Mucosa of rectum (tissue), 2 donors: ENCODE data around the gene ARID1B.
A peak's percentile ranks its signal among the peaks of the same experiment; 100 is the strongest.

ENCODE experiments used
- H3K27ac ChIP-seq, 2 donors: one replicate each; pipeline ENCODE4 v1.7.0; 2013; ENCODE audit warnings: inconsistent platforms in 2 of 2, low read depth in 2 of 2, low read length in 2 of 2
- H3K27me3 ChIP-seq, 2 donors: one replicate each; pipeline ENCODE4 v1.7.0; 2013; ENCODE audit warnings: low read length in 2 of 2; ENCODE audit not compliant: control insufficient read depth in 2 of 2, insufficient read depth in 2 of 2
- H3K36me3 ChIP-seq, 2 donors: one replicate each; pipeline ENCODE4 v1.7.0; 2013; ENCODE audit warnings: low read length in 2 of 2; ENCODE audit not compliant: control insufficient read depth in 2 of 2, insufficient read depth in 2 of 2
- H3K4me1 ChIP-seq, 2 donors: one replicate each; pipeline ENCODE4 v1.7.0; 2013; ENCODE audit warnings: low read length in 2 of 2, mild to moderate bottlenecking in 1 of 2; ENCODE audit not compliant: control insufficient read depth in 2 of 2, insufficient read depth in 2 of 2
- H3K4me3 ChIP-seq, 2 donors: one replicate each; pipeline ENCODE4 v1.7.0; 2013; ENCODE audit warnings: low read length in 2 of 2
- H3K9ac ChIP-seq, 2 donors: one replicate each; pipeline ENCODE4 v1.7.0; 2013; ENCODE audit warnings: low read length in 2 of 2, low read depth in 1 of 2, mild to moderate bottlenecking in 1 of 2
- H3K9me3 ChIP-seq, 2 donors: one replicate each; pipeline ENCODE4 v1.7.0; 2013; ENCODE audit warnings: low read length in 2 of 2; ENCODE audit not compliant: control insufficient read depth in 2 of 2
- donor health status: healthy.
- donor health status: Normal muscosa, but diverticular disease.

ARID1B gene

DNA sequence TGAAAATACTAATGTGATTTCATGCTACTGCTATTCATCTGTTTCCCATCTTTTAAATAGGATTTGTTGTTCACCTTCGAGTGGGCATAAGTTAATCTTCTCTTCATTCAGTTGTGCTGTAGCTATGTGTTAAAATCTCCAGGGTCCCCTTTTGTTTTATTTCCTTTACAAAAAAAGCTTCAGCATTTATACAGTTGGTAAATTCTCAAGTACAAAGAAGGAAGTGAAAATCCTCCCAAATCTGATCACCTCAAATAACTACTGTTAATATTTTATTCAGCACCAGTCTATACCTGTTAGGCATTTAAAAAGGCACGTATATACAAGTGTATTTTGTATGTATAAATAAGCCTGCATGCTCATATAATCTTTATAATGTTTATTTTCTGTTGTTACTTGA lies 294.9 kb downstream of the ARID1B start:
- no peaks in the 10 kb centered on the region for H3K27me3 ChIP-seq
- no peak overlapping the region for H3K9ac ChIP-seq
- no peaks in the 10 kb centered on the region for H3K9me3 ChIP-seq
- peaks cover 5% of the 10 kb centered on the region in 2 donors for H3K36me3 ChIP-seq
- H3K4me1 ChIP-seq, result peaks cover 0 to 2% of the 10 kb centered on the region in 2 donors
- no peak overlapping the region for H3K27ac ChIP-seq
- no peak overlapping the region for H3K4me3 ChIP-seq

GRCh38 chr6:157073596-157073995 lies 296.4 kb downstream of the ARID1B start:
- Histone ChIP-seq H3K9ac (no peak overlapping the region), H3K4me3 (no peak overlapping the region), H3K9me3 (no peaks in the 10 kb centered on the region), H3K27ac (no peak overlapping the region), H3K36me3 (peaks cover 5% of the 10 kb centered on the region in 2 donors), H3K4me1 (peaks cover 0 to under 1% of the 10 kb centered on the region in 2 donors), H3K27me3 (no peaks in the 10 kb centered on the region)

- Histone ChIP-seq H3K4me3 (no peak overlapping the region), H3K9me3 (no peaks in the 10 kb centered on the region), H3K4me1 (no peaks in the 10 kb centered on the region), H3K36me3 (peaks cover 5% of the 10 kb centered on the region in 2 donors), H3K9ac (no peak overlapping the region), H3K27ac (no peak overlapping the region), H3K27me3 (no peaks in the 10 kb centered on the region)
Observed at GRCh38 chr6:157074969-157075368, 297.8 kb downstream of the ARID1B start.

DNA sequence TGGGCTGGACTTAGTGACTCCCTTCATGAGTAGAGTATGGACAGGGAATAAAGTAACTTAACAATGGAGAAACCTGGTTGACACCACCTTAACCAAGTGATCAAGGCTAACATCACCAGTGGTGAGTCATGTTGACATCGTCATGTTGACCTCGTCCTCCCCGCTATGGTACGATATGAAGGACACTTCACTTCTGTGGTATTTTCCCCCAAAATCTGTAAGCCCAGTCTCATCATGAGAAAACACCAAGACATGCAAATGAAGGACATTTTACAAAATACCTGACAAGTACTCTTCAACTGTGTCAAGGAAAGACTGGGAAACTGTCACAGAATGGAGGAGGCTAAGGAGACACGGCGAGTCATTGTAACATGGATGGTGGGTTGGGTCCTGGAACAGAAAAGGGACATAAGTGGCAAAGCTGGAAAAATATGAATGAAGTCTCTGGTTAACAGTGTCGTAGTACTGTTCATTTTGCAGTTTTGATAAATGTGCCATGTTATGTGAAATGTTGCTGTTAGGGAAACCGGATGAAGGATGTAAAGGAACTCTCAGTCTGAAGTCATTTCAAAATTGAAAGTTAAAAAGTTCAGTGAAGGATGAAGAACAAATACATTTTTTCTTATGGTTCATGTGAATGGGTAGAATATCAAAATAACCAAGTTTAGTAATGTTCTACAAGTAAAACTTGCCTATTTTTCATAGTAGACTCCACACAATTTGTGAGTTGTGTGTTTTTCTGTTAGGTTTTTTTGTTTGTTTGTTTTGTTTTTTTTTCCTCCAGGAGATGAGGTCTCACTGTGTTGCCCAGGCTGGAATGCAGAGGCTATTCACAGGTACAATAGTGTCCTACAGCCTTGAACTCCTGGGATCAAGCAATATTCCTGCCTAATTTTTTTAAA lies 298.6 kb downstream of the ARID1B start:
- Histone ChIP-seq H3K27ac (no peak overlapping the region), H3K36me3 (peaks cover 5% of the 10 kb centered on the region in 2 donors), H3K27me3 (no peaks in the 10 kb centered on the region), H3K4me3 (peak overlapping the region in 1 of 2 donors; percentile 45), H3K9ac (no peak overlapping the region), H3K4me1 (no peaks in the 10 kb centered on the region), H3K9me3 (no peaks in the 10 kb centered on the region)

DNA sequence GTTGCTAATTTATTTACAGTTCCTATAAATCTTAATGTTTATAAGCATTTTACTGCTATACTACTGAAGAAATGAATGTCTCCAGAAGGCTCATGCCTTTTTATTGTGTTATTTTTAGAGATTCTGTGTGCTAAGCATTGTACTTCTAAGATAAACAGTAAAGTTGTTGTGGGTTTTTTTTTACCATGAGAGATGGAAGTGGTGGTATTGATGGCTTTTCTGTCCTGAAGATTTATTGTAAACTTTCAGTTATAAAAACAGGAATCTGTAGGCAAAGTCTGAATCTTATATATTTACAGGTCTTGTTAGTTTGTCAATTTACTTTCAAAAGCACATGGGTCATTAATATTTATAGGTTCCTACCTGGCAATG lies 299.3 kb downstream of the ARID1B start:
- Histone ChIP-seq H3K9me3 (no peaks in the 10 kb centered on the region), H3K27ac (no peak overlapping the region), H3K9ac (no peak overlapping the region), H3K27me3 (no peaks in the 10 kb centered on the region), H3K4me1 (peaks cover 0 to 2% of the 10 kb centered on the region in 2 donors), H3K4me3 (no peak overlapping the region), H3K36me3 (peaks cover 5% of the 10 kb centered on the region in 2 donors)

- Histone ChIP-seq H3K4me1 (peaks cover 0 to 2% of the 10 kb centered on the region in 2 donors), H3K36me3 (peaks cover 5% of the 10 kb centered on the region in 2 donors), H3K27me3 (no peaks in the 10 kb centered on the region), H3K4me3 (no peak overlapping the region), H3K9me3 (no peaks in the 10 kb centered on the region), H3K9ac (no peak overlapping the region), H3K27ac (no peak overlapping the region)
Observed at GRCh38 chr6:157077251-157077650, 300.1 kb downstream of the ARID1B start.

GRCh38 chr6:157078326-157078725 lies 301.1 kb downstream of the ARID1B start:
- peaks cover 0 to 2% of the 10 kb centered on the region in 2 donors for H3K4me1 ChIP-seq
- no peak overlapping the region for H3K27ac ChIP-seq
- no peak overlapping the region for H3K4me3 ChIP-seq
- H3K9me3 ChIP-seq, result no peaks in the 10 kb centered on the region
- H3K36me3 ChIP-seq, result peaks cover 4 to 5% of the 10 kb centered on the region in 2 donors
- H3K27me3 ChIP-seq, result no peaks in the 10 kb centered on the region
- no peak overlapping the region for H3K9ac ChIP-seq

GRCh38 chr6:157079277-157079676 lies 302.1 kb downstream of the ARID1B start:
- Histone ChIP-seq H3K27me3 (no peaks in the 10 kb centered on the region), H3K9me3 (no peaks in the 10 kb centered on the region), H3K36me3 (no peaks in the 10 kb centered on the region), H3K27ac (no peak overlapping the region), H3K4me3 (no peak overlapping the region), H3K4me1 (peaks cover 0 to 2% of the 10 kb centered on the region in 2 donors), H3K9ac (no peak overlapping the region)

GRCh38 chr6:157079771-157080170 lies 302.6 kb downstream of the ARID1B start:
- Histone ChIP-seq H3K4me3 (no peak overlapping the region), H3K27me3 (no peaks in the 10 kb centered on the region), H3K36me3 (peaks cover 0 to 3% of the 10 kb centered on the region in 2 donors)

DNA sequence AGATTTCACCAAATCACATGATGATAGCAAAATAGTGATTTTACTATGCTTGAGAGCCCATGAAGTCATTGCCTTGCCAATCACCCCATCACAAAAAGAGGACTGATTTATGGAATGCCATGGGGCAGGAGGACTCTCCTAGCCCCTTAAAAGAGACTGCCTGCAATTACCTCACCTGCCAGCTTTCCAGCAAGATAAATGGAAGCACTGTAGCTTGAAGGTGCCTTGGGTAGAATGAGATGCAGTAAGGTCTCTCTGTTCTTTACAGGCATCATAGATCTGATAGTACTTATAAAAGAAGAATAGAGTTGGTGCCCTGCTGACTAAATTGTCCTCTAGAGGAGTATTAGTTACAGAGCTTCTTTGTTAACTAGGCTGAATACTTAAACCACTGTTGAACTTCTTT lies 303.8 kb downstream of the ARID1B start:
- peaks cover 3 to 6% of the 10 kb centered on the region in 2 donors for H3K36me3 ChIP-seq
- peaks cover 0 to 2% of the 10 kb centered on the region in 2 donors for H3K4me1 ChIP-seq
- H3K9me3 ChIP-seq, result no peaks in the 10 kb centered on the region
- no peak overlapping the region for H3K4me3 ChIP-seq
- no peak overlapping the region for H3K9ac ChIP-seq
- no peak overlapping the region for H3K27ac ChIP-seq
- H3K27me3 ChIP-seq, result no peaks in the 10 kb centered on the region

More at GRCh38 chr6:157079771-157080170, 302.6 kb downstream of the ARID1B start:
- H3K9me3 ChIP-seq, result no peaks in the 10 kb centered on the region
- H3K27ac ChIP-seq, result no peak overlapping the region
- H3K9ac ChIP-seq, result no peak overlapping the region
- peaks cover 0 to 2% of the 10 kb centered on the region in 2 donors for H3K4me1 ChIP-seq
